Measurements from ENCODE around the gene PSME1.

The PSME1 gene

GRCh38 chr14:24135834-24136683 lies at the start of gene PSME1:
TSS of gene PSME1 (plus strand) at chr14:24136194. CDS start at chr14:24136263, 69 bp downstream.
- H3K9ac ChIP-seq (ENCODE audit: low read length) = peak within 1 kb of the TSS; percentile 64
- H3K27me3 ChIP-seq (ENCODE audit: control insufficient read depth, insufficient read depth, low read length) = no peaks in the 10 kb centered on the region; the same call in 1 of the 2 replicates
- H3K9me3 ChIP-seq (ENCODE audit: control insufficient read depth, insufficient read depth, low read depth, low read length) = no peaks in the 10 kb centered on the region
- peaks cover 27% of the 10 kb centered on the region for H3K36me3 ChIP-seq (ENCODE audit: control insufficient read depth, insufficient read depth, low read length)
- peak within 1 kb of the TSS; percentile 96 for H3K4me3 ChIP-seq (ENCODE audit: low read depth, low read length)
- peaks cover 10% of the 10 kb centered on the region for H3K4me1 ChIP-seq (ENCODE audit: control insufficient read depth, insufficient read depth, low read length)
- H3K27ac ChIP-seq (ENCODE audit: low read depth, low read length) = no peak within 1 kb of the TSS

- H3K9ac ChIP-seq (ENCODE audit: low read length) = no peak overlapping the region
- H3K27ac ChIP-seq (ENCODE audit: low read depth, low read length) = no peak overlapping the region
- H3K27me3 ChIP-seq (ENCODE audit: control insufficient read depth, insufficient read depth, low read length) = peaks cover 28% of the 10 kb centered on the region
- H3K9me3 ChIP-seq (ENCODE audit: control insufficient read depth, insufficient read depth, low read depth, low read length) = no peaks in the 10 kb centered on the region
- no peaks in the 10 kb centered on the region for H3K36me3 ChIP-seq (ENCODE audit: control insufficient read depth, insufficient read depth, low read length)
- no peak overlapping the region for H3K4me3 ChIP-seq (ENCODE audit: low read depth, low read length)
- peaks cover 4% of the 10 kb centered on the region; the same call in 1 of the 2 replicates for H3K4me1 ChIP-seq (ENCODE audit: control insufficient read depth, insufficient read depth, low read length)
These were observed 49.0 kb upstream of the PSME1 start for GRCh38 chr14:24087004-24087403.

GRCh38 chr14:24088095-24088494 lies 47.9 kb upstream of the PSME1 start:
- no peak overlapping the region for H3K4me3 ChIP-seq (ENCODE audit: low read depth, low read length)
- H3K27me3 ChIP-seq (ENCODE audit: control insufficient read depth, insufficient read depth, low read length) = peaks cover 17% of the 10 kb centered on the region
- peaks cover 1% of the 10 kb centered on the region; the same call in 1 of the 2 replicates for H3K4me1 ChIP-seq (ENCODE audit: control insufficient read depth, insufficient read depth, low read length)
- no peak overlapping the region for H3K9ac ChIP-seq (ENCODE audit: low read length)
- no peaks in the 10 kb centered on the region for H3K9me3 ChIP-seq (ENCODE audit: control insufficient read depth, insufficient read depth, low read depth, low read length)
- no peaks in the 10 kb centered on the region for H3K36me3 ChIP-seq (ENCODE audit: control insufficient read depth, insufficient read depth, low read length)
- H3K27ac ChIP-seq (ENCODE audit: low read depth, low read length) = no peak overlapping the region

- Histone ChIP-seq H3K27me3 (ENCODE audit: control insufficient read depth, insufficient read depth, low read length) (no peaks in the 10 kb centered on the region; the same call in 1 of the 2 replicates), H3K27ac (ENCODE audit: low read depth, low read length) (no peak overlapping the region), H3K4me1 (ENCODE audit: control insufficient read depth, insufficient read depth, low read length) (peaks cover 10% of the 10 kb centered on the region)
These were observed 46.1 kb upstream of the PSME1 start for GRCh38 chr14:24089890-24090289.

GRCh38 chr14:24092110-24092504 lies 43.9 kb upstream of the PSME1 start:
- H3K27ac ChIP-seq (ENCODE audit: low read depth, low read length) = no peak overlapping the region
- H3K4me1 ChIP-seq (ENCODE audit: control insufficient read depth, insufficient read depth, low read length) = peaks cover 19% of the 10 kb centered on the region
- peaks cover 8% of the 10 kb centered on the region for H3K36me3 ChIP-seq (ENCODE audit: control insufficient read depth, insufficient read depth, low read length)
- H3K9ac ChIP-seq (ENCODE audit: low read length) = no peak overlapping the region
- H3K27me3 ChIP-seq (ENCODE audit: control insufficient read depth, insufficient read depth, low read length) = no peaks in the 10 kb centered on the region; the same call in 1 of the 2 replicates
- H3K9me3 ChIP-seq (ENCODE audit: control insufficient read depth, insufficient read depth, low read depth, low read length) = no peaks in the 10 kb centered on the region
- no peak overlapping the region for H3K4me3 ChIP-seq (ENCODE audit: low read depth, low read length)

More at GRCh38 chr14:24089890-24090289, 46.1 kb upstream of the PSME1 start:
- no peak overlapping the region for H3K4me3 ChIP-seq (ENCODE audit: low read depth, low read length)
- no peaks in the 10 kb centered on the region for H3K9me3 ChIP-seq (ENCODE audit: control insufficient read depth, insufficient read depth, low read depth, low read length)
- no peaks in the 10 kb centered on the region for H3K36me3 ChIP-seq (ENCODE audit: control insufficient read depth, insufficient read depth, low read length)
- no peak overlapping the region for H3K9ac ChIP-seq (ENCODE audit: low read length)

GRCh38 chr14:24092505-24093206 lies 43.3 kb upstream of the PSME1 start:
- Histone ChIP-seq H3K4me3 (ENCODE audit: low read depth, low read length) (no peak overlapping the region), H3K27me3 (ENCODE audit: control insufficient read depth, insufficient read depth, low read length) (no peaks in the 10 kb centered on the region), H3K27ac (ENCODE audit: low read depth, low read length) (peak overlapping the region; percentile 46; the same call in 1 of the 2 replicates), H3K9ac (ENCODE audit: low read length) (no peak overlapping the region), H3K9me3 (ENCODE audit: control insufficient read depth, insufficient read depth, low read depth, low read length) (no peaks in the 10 kb centered on the region), H3K36me3 (ENCODE audit: control insufficient read depth, insufficient read depth, low read length) (peaks cover 9% of the 10 kb centered on the region), H3K4me1 (ENCODE audit: control insufficient read depth, insufficient read depth, low read length) (peaks cover 19% of the 10 kb centered on the region)

- H3K27me3 ChIP-seq (ENCODE audit: control insufficient read depth, insufficient read depth, low read length) = no peaks in the 10 kb centered on the region
- H3K9ac ChIP-seq (ENCODE audit: low read length) = peak overlapping the region; percentile 71
- peak overlapping the region; percentile 36 for H3K4me3 ChIP-seq (ENCODE audit: low read depth, low read length)
- H3K27ac ChIP-seq (ENCODE audit: low read depth, low read length) = peak overlapping the region; percentile 46
- H3K9me3 ChIP-seq (ENCODE audit: control insufficient read depth, insufficient read depth, low read depth, low read length) = no peaks in the 10 kb centered on the region
- peaks cover 19% of the 10 kb centered on the region for H3K4me1 ChIP-seq (ENCODE audit: control insufficient read depth, insufficient read depth, low read length)
- H3K36me3 ChIP-seq (ENCODE audit: control insufficient read depth, insufficient read depth, low read length) = peaks cover 16% of the 10 kb centered on the region
These were observed 42.6 kb upstream of the PSME1 start for GRCh38 chr14:24093207-24093900.

GRCh38 chr14:24093901-24094840 lies 41.8 kb upstream of the PSME1 start, which contains the start of gene PCK2:
TSS of gene PCK2 (plus strand) at chr14:24094311. CDS start at chr14:24094406, 95 bp downstream.
- Histone ChIP-seq H3K4me1 (ENCODE audit: control insufficient read depth, insufficient read depth, low read length) (peaks cover 19% of the 10 kb centered on the region), H3K27ac (ENCODE audit: low read depth, low read length) (peak within 1 kb of the TSS; percentile 98), H3K36me3 (ENCODE audit: control insufficient read depth, insufficient read depth, low read length) (peaks cover 24% of the 10 kb centered on the region), H3K4me3 (ENCODE audit: low read depth, low read length) (peak within 1 kb of the TSS; percentile 96), H3K9me3 (ENCODE audit: control insufficient read depth, insufficient read depth, low read depth, low read length) (no peaks in the 10 kb centered on the region), H3K27me3 (ENCODE audit: control insufficient read depth, insufficient read depth, low read length) (no peaks in the 10 kb centered on the region), H3K9ac (ENCODE audit: low read length) (peak within 1 kb of the TSS; percentile 98)

GRCh38 chr14:24094841-24095270 lies 41.1 kb upstream of the PSME1 start:
- Histone ChIP-seq H3K27ac (ENCODE audit: low read depth, low read length) (peak overlapping the region; percentile 98), H3K9ac (ENCODE audit: low read length) (peak overlapping the region; percentile 98), H3K27me3 (ENCODE audit: control insufficient read depth, insufficient read depth, low read length) (no peaks in the 10 kb centered on the region), H3K36me3 (ENCODE audit: control insufficient read depth, insufficient read depth, low read length) (peaks cover 31% of the 10 kb centered on the region), H3K4me3 (ENCODE audit: low read depth, low read length) (peak overlapping the region; percentile 96), H3K9me3 (ENCODE audit: control insufficient read depth, insufficient read depth, low read depth, low read length) (no peaks in the 10 kb centered on the region), H3K4me1 (ENCODE audit: control insufficient read depth, insufficient read depth, low read length) (peaks cover 19% of the 10 kb centered on the region)

All from HUES6 (cell line).